GM19351 (cell line): ENCODE measurements around the gene APOC3.
"Not testable (repeated sequence)": the region's sequence is repeated elsewhere in the genome, so short reads cannot be mapped to it uniquely, and the experiment has no call there.

Experiments
- ATAC-seq: cut with Tn5 transposase; IDR thresholded peaks from one replicate; pipeline ENCODE4 v1.9.1; 2021; ENCODE audit warnings: mild to moderate bottlenecking, moderate library complexity; ENCODE audit not compliant: unreplicated experiment

APOC3 gene

DNA sequence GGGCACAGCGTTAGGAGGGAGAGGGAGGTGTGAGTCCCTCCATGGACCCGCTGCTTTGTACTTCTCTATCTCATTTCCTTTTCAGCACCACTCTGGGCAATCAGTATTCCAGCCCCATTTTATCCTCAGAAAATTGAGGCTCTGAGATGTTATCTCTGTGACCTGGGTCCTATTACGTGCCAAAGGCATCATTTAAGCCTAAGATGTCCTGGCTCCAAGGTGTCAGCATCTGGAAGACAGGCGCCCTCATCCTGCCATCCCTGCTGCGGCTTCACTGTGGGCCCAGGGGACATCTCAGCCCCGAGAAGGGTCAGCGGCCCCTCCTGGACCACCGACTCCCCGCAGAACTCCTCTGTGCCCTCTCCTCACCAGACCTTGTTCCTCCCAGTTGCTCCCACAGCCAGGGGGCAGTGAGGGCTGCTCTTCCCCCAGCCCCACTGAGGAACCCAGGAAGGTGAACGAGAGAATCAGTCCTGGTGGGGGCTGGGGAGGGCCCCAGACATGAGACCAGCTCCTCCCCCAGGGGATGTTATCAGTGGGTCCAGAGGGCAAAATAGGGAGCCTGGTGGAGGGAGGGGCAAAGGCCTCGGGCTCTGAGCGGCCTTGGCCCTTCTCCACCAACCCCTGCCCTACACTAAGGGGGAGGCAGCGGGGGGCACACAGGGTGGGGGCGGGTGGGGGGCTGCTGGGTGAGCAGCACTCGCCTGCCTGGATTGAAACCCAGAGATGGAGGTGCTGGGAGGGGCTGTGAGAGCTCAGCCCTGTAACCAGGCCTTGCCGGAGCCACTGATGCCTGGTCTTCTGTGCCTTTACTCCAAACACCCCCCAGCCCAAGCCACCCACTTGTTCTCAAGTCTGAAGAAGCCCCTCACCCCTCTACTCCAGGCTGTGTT lies 829 bp upstream of the APOC3 start:
- ATAC-seq = no peak

DNA sequence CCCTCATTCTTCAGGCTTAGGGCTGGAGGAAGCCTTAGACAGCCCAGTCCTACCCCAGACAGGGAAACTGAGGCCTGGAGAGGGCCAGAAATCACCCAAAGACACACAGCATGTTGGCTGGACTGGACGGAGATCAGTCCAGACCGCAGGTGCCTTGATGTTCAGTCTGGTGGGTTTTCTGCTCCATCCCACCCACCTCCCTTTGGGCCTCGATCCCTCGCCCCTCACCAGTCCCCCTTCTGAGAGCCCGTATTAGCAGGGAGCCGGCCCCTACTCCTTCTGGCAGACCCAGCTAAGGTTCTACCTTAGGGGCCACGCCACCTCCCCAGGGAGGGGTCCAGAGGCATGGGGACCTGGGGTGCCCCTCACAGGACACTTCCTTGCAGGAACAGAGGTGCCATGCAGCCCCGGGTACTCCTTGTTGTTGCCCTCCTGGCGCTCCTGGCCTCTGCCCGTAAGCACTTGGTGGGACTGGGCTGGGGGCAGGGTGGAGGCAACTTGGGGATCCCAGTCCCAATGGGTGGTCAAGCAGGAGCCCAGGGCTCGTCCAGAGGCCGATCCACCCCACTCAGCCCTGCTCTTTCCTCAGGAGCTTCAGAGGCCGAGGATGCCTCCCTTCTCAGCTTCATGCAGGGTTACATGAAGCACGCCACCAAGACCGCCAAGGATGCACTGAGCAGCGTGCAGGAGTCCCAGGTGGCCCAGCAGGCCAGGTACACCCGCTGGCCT lies 641 bp downstream of the APOC3 start:
- ATAC-seq = no peak

DNA sequence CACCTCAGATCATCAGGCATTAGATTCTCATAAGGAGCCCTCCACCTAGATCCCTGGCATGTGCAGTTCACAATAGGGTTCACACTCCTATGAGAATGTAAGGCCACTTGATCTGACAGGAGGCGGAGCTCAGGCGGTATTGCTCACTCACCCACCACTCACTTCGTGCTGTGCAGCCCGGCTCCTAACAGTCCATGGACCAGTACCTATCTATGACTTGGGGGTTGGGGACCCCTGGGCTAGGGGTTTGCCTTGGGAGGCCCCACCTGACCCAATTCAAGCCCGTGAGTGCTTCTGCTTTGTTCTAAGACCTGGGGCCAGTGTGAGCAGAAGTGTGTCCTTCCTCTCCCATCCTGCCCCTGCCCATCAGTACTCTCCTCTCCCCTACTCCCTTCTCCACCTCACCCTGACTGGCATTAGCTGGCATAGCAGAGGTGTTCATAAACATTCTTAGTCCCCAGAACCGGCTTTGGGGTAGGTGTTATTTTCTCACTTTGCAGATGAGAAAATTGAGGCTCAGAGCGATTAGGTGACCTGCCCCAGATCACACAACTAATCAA lies 2.2 kb downstream of the APOC3 start:
- no peak for ATAC-seq

DNA sequence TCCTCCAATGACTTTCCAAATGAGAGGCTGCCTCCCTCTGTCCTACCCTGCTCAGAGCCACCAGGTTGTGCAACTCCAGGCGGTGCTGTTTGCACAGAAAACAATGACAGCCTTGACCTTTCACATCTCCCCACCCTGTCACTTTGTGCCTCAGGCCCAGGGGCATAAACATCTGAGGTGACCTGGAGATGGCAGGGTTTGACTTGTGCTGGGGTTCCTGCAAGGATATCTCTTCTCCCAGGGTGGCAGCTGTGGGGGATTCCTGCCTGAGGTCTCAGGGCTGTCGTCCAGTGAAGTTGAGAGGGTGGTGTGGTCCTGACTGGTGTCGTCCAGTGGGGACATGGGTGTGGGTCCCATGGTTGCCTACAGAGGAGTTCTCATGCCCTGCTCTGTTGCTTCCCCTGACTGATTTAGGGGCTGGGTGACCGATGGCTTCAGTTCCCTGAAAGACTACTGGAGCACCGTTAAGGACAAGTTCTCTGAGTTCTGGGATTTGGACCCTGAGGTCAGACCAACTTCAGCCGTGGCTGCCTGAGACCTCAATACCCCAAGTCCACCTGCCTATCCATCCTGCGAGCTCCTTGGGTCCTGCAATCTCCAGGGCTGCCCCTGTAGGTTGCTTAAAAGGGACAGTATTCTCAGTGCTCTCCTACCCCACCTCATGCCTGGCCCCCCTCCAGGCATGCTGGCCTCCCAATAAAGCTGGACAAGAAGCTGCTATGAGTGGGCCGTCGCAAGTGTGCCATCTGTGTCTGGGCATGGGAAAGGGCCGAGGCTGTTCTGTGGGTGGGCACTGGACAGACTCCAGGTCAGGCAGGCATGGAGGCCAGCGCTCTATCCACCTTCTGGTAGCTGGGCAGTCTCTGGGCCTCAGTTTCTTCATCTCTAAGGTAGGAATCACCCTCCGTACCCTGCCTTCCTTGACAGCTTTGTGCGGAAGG lies 2.9 kb downstream of the APOC3 start:
- ATAC-seq = no peak

GRCh38 chr11:116833491-116833815 lies 3.7 kb downstream of the APOC3 start:
- no peak for ATAC-seq

GRCh38 chr11:116833816-116834534 lies 4.3 kb downstream of the APOC3 start:
- ATAC-seq = no peak

DNA sequence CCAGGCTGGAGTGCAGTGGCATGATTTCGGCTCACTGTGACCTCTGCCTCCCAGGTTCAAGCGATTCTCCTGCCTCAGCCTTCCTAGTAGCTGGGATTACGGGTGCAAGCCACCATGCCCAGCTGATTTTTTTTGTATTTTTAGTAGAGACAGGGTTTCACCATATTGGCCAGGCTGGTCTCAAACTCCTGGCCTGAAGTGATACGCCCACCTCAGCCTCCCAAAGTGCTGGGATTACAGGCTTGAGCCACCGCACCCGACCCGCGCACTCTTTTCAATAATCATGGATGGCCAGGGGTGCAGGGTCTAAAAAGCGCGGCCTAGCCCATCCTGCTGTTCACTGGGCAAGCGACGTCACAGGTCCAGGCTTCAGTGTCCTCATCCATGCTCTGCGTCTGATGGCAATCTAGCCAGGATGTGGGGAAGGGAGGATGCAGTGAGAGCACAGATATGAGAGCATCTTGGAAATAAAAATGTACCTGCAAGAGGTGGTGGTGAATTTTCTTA lies 4.9 kb downstream of the APOC3 start:
- not testable (repeated sequence) for ATAC-seq

DNA sequence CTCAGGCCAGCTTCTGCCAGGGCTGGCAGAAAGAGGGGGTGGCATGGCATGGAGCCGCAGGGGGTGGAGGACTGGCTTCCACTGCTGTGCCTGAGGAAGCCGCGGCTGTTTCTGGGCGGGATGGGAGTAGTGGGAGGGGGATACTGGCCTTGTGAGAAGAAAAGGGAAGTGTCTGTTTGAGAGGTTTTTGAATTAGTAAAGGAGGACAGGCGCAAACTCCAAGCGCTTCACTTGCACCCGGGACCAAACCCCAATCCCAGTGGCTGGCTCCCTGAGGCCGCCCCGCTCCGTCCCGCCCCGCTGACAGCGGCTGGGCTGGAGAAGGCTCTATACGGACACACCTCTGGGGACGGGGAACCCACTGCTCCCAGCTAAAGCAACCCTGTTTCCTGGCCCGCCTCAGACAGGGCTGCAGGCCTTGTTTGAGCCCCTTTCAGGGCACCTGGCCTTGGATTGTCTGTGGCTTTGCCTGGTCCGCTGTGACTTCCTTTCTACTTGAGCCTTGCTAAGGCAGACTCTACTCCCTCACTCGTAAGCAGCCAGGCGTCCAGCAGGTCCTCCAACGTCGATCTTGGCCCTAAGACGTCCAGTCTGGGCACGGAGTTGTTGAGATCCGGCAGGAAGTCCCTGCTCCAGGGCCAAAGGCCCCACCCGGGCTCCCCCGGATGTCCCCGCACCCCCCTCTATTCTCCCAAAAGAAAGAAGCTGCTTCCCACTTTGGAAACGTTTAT lies 5.5 kb downstream of the APOC3 start:
- ATAC-seq = peak; percentile 1

DNA sequence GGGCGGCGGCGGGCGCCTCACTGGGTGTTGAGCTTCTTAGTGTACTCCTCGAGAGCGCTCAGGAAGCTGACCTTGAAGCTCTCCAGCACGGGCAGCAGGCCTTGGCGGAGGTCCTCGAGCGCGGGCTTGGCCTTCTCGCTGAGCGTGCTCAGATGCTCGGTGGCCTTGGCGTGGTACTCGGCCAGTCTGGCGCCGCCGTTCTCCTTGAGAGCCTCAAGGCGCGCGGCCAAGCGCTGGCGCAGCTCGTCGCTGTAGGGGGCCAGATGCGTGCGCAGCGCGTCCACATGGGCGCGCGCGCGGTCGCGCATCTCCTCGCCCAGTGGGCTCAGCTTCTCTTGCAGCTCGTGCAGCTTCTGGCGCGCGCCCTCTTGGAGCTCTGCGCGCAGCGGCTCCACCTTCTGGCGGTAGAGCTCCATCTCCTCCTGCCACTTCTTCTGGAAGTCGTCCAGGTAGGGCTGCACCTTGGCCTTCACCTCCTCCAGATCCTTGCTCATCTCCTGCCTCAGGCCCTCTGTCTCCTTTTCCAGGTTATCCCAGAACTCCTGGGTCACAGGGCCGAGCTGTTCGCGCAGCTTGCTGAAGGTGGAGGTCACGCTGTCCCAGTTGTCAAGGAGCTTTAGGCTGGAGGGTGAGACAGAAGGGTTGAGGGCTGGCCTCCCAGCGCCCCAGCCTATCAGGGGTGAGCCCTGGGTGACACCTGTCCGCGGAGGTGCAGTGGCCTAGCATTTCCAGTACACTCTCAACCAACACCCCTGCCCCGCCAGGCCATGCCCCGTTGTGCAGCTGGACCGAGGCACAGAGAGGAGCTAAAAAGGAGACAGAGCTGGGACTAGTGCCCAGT lies 6.3 kb downstream of the APOC3 start:
- peak; percentile 95 for ATAC-seq

- no peak for ATAC-seq
Measured at GRCh38 chr11:116836632-116836991, 6.9 kb downstream of the APOC3 start.

- ATAC-seq = no peak
Measured at GRCh38 chr11:116837231-116838091, 7.8 kb downstream of the APOC3 start, which contains the start of gene APOA1. Gene APOA1 (minus strand): TSS chr11:116837622. CDS start chr11:116837387, 235 bp downstream.

GRCh38 chr11:116838321-116839084 lies 8.8 kb downstream of the APOC3 start:
- no peak for ATAC-seq

GRCh38 chr11:116840224-116840745 lies 10.6 kb downstream of the APOC3 start:
- ATAC-seq = no peak

- no peak for ATAC-seq
Measured at GRCh38 chr11:116840746-116841296, 11.1 kb downstream of the APOC3 start.

DNA sequence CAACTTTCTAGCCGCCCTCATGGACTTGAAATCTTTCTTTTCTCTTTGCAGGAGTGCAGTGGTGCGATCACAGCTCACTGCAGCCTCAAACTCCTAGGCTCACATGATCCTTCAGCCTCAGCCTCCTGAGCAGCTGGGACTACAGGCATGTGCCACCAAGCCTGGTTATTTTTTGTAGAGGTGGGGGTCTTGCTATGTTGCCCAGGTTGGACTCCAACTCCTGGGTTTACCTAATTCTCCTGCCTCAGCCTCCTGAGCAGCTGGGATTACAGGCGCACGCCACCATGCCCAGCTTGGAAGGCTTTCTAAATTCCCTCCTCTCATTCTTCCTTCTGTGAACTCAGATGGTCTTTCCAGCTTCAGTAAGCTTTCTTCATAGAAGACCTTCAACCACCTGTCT lies 12.4 kb downstream of the APOC3 start:
- no peak for ATAC-seq

GRCh38 chr11:116842909-116843308 lies 13.2 kb downstream of the APOC3 start:
- no peak for ATAC-seq
